Measurements from ENCODE around the gene MBOAT7.

- TF ChIP-seq POLR2A (IDR thresholded peaks at IDR 0.05; ENCODE audit: low read depth, low read length) (no peak), CTCF (conservative IDR thresholded peaks at IDR 0.05; ENCODE audit: low read depth, low read length) (no peak), MXI1 (IDR thresholded peaks at IDR 0.05; ENCODE audit: borderline replicate concordance, low read depth, low read length) (peak; percentile 52; the same call in 1 of the 2 replicates), RCOR1 (IDR thresholded peaks at IDR 0.05; ENCODE audit: insufficient replicate concordance, low read length) (no peak), MAZ (IDR thresholded peaks at IDR 0.05; ENCODE audit: borderline replicate concordance, low read depth, low read length) (no peak)
Measured at GRCh38 chr19:54201172-54201701, 11.9 kb upstream of the MBOAT7 start.

All from IMR-90 (cell line).